ENCODE results near the gene TBC1D21.

DNA sequence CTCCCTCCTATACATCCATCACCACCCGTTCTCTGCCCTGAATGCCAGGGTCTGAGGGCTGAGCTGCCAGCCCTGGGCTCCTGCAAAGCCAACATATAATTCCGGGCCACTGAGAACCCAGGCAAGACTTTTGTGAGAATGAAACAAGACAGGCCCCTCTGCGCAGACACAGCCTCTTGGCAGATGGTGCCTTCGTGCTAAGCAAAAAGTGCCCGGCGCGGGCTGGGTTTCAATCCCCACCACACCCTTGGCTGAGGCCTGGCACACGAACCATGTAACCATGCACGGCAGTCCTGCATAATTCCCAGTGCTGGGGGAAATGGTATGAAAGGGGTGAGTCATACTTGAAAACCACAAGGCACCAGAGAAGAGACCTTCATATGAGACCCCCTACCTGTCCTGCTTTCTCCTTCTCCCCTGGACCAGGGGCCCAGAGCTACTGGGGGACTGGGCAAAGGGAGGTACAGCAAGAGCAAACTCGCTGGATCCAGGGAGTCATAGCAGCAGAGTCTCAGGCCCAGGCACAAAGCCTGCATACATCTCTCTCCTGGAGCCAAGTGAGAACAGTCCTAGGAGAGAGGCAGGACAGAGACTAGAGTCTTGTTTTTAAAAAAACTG is 26.8 kb downstream of the TBC1D21 start:
- TF ChIP-seq RARB (CRISPR knock-in tag; IDR thresholded peaks at IDR 0.05) (no peak), ARNTL (CRISPR knock-in tag; IDR thresholded peaks at IDR 0.05; ENCODE audit: borderline replicate concordance, low read depth) (no peak), ZC3H10 (CRISPR knock-in tag; IDR thresholded peaks at IDR 0.05) (no peak), OSR1 (CRISPR knock-in tag; IDR thresholded peaks at IDR 0.05) (no peak), ZFP3 (CRISPR knock-in tag; IDR thresholded peaks at IDR 0.05) (no peak), TOX (CRISPR knock-in tag; IDR thresholded peaks at IDR 0.05; ENCODE audit: borderline replicate concordance) (no peak)
- TF ChIP-seq, protein P1, sequence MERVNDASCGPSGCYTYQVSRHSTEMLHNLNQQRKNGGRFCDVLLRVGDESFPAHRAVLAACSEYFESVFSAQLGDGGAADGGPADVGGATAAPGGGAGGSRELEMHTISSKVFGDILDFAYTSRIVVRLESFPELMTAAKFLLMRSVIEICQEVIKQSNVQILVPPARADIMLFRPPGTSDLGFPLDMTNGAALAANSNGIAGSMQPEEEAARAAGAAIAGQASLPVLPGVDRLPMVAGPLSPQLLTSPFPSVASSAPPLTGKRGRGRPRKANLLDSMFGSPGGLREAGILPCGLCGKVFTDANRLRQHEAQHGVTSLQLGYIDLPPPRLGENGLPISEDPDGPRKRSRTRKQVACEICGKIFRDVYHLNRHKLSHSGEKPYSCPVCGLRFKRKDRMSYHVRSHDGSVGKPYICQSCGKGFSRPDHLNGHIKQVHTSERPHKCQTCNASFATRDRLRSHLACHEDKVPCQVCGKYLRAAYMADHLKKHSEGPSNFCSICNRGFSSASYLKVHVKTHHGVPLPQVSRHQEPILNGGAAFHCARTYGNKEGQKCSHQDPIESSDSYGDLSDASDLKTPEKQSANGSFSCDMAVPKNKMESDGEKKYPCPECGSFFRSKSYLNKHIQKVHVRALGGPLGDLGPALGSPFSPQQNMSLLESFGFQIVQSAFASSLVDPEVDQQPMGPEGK (CRISPR knock-in tag; IDR thresholded peaks at IDR 0.05; ENCODE audit: borderline replicate concordance), result no peak
- TF ChIP-seq, protein P2, sequence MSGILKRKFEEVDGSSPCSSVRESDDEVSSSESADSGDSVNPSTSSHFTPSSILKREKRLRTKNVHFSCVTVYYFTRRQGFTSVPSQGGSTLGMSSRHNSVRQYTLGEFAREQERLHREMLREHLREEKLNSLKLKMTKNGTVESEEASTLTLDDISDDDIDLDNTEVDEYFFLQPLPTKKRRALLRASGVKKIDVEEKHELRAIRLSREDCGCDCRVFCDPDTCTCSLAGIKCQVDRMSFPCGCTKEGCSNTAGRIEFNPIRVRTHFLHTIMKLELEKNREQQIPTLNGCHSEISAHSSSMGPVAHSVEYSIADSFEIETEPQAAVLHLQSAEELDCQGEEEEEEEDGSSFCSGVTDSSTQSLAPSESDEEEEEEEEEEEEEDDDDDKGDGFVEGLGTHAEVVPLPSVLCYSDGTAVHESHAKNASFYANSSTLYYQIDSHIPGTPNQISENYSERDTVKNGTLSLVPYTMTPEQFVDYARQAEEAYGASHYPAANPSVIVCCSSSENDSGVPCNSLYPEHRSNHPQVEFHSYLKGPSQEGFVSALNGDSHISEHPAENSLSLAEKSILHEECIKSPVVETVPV (CRISPR knock-in tag; IDR thresholded peaks at IDR 0.05), result no peak

All from SK-N-SH treated with all-trans-retinoic acid at 6 μM for 48 hours (cell line).